ENCODE results near the gene ILDR2. TPM values are rescaled to one million over a fixed set of nuclear protein-coding genes. Genes with fewer than 3 reads are reported as not detected.

Gene ILDR2
- total and polyA plus RNA-seq, 9 of the 15 experiments (the other 6 are each of a cell fraction or from before 2014, with no cell fraction given) = 0.03 to 0.31 (median 0.18) TPM; not detected in 2

- TF ChIP-seq AFF1 (IDR thresholded peaks at IDR 0.05; ENCODE audit: low read depth in 1 of 2, partially characterized antibody in 2 of 2) (no peak), ZNF436 (CRISPR knock-in tag; IDR thresholded peaks at IDR 0.05) (no peak), RBM15 (IDR thresholded peaks at IDR 0.05; ENCODE audit: insufficient read depth, low read length) (no peak), CBFB (CRISPR knock-in tag; IDR thresholded peaks at IDR 0.05) (no peak), ZBTB40 (IDR thresholded peaks at IDR 0.05) (no peak), ZBTB40 (CRISPR knock-in tag; IDR thresholded peaks at IDR 0.05) (no peak), HDAC1 (IDR thresholded peaks at IDR 0.05) (peak; percentile 48 to 77; a peak in 3 of 4 replicates), TGIF2 (CRISPR knock-in tag; IDR thresholded peaks at IDR 0.05) (no peak), ARNT (IDR thresholded peaks at IDR 0.05) (peak in 1 of 2 experiments; percentile 62; a peak in 1 of 4 replicates), EZH2 (IDR thresholded peaks at IDR 0.05; ENCODE audit: borderline replicate concordance, low read depth, low read length) (no peak), THRAP3 (IDR thresholded peaks at IDR 0.05; ENCODE audit: borderline replicate concordance) (no peak), LCOR (CRISPR knock-in tag; IDR thresholded peaks at IDR 0.05) (0 out of 2 replicates have a peak, but pooled peaks have one; percentile 24)
Observed at GRCh38 chr1:166875302-166875733, 100.0 kb downstream of the ILDR2 start (continued).

Data from K562 (cell line).